ENCODE data around the gene TNS2. TPM values are rescaled to one million over a fixed set of nuclear protein-coding genes. Genes with fewer than 3 reads are reported as not detected.
A peak's percentile ranks its signal among the peaks of the same experiment; 100 is the strongest.

The TNS2 gene
- total RNA-seq, 4 donors from 2014 or later, result 10.8 to 82.0 (median 20.8) TPM

- Histone ChIP-seq H3K27me3 (no peaks in the 10 kb centered on the region), H3K4me3 (peak overlapping the region; percentile 39 to 86 (median 59)), H3K36me3 (peaks cover 0 to 14% (median 0%) of the 10 kb centered on the region in 3 donors), H3K9me3 (no peaks in the 10 kb centered on the region), H3K4me1 (peaks cover 27 to 59% (median 35%) of the 10 kb centered on the region in 3 donors), H3K27ac (peak overlapping the region; percentile 77 to 93 (median 87))
- 39 to 40% methylated on average over 9 of the region's 9 CpGs for WGBS, 2 donors
- TF ChIP-seq POLR2A (IDR thresholded peaks at IDR 0.05) (no peak), CTCF (IDR thresholded peaks at IDR 0.05) (no peak)
- intact Hi-C loops (cut with DNase I), result no loop called here
- DNase-seq, result no peak
Observed at GRCh38 chr12:53096759-53097158, 46.9 kb downstream of the TNS2 start.

- Histone ChIP-seq H3K9me3 (no peaks in the 10 kb centered on the region), H3K27me3 (no peaks in the 10 kb centered on the region), H3K36me3 (peaks cover 0 to 14% (median 0%) of the 10 kb centered on the region in 3 donors), H3K27ac (peak overlapping the region; percentile 77 to 93 (median 87)), H3K4me3 (peak overlapping the region; percentile 39 to 86 (median 59)), H3K4me1 (peaks cover 27 to 60% (median 35%) of the 10 kb centered on the region in 3 donors)
- TF ChIP-seq CTCF (IDR thresholded peaks at IDR 0.05) (no peak), POLR2A (IDR thresholded peaks at IDR 0.05) (no peak)
- intact Hi-C loops (cut with DNase I), result no loop called here
- no peak for DNase-seq
- WGBS, 2 donors, result 0 to 4% methylated on average over 5 to 9 of the region's 9 CpGs
Observed at GRCh38 chr12:53097207-53097563, 47.3 kb downstream of the TNS2 start.

GRCh38 chr12:53097564-53098353, 47.9 kb downstream of the TNS2 start, which contains the start of gene IGFBP6:
Gene IGFBP6 (plus strand): TSS chr12:53097667. CDS start chr12:53097718, 51 bp downstream.
- WGBS, 2 donors, result 0% methylated on average over 3 to 11 of the region's 51 CpGs
- peak in 5 of 6 experiments; percentile 3 to 46 (median 24) for TF ChIP-seq CTCF (IDR thresholded peaks at IDR 0.05)
- peak in 1 of 4 donors; percentile 38 for TF ChIP-seq POLR2A (IDR thresholded peaks at IDR 0.05)
- H3K4me3 ChIP-seq, result peak within 1 kb of the TSS; percentile 39 to 86 (median 59)
- H3K9me3 ChIP-seq, result no peaks in the 10 kb centered on the region
- H3K36me3 ChIP-seq, result peaks cover 0 to 14% (median 0%) of the 10 kb centered on the region in 3 donors
- H3K27ac ChIP-seq, result peak within 1 kb of the TSS; percentile 77 to 93 (median 87)
- no peak for DNase-seq
- intact Hi-C loops (cut with DNase I), result no loop called here
- peaks cover 27 to 66% (median 35%) of the 10 kb centered on the region in 3 donors for H3K4me1 ChIP-seq
- H3K27me3 ChIP-seq, result no peaks in the 10 kb centered on the region

GRCh38 chr12:53098354-53098981, 48.6 kb downstream of the TNS2 start:
- Histone ChIP-seq H3K4me3 (peak overlapping the region; percentile 39 to 86 (median 59)), H3K9me3 (no peaks in the 10 kb centered on the region), H3K4me1 (peaks cover 27 to 73% (median 38%) of the 10 kb centered on the region in 3 donors), H3K27ac (peak overlapping the region; percentile 77 to 93 (median 87)), H3K27me3 (no peaks in the 10 kb centered on the region), H3K36me3 (peaks cover 0 to 14% (median 0%) of the 10 kb centered on the region in 3 donors)
- WGBS, 2 donors, result 16 to 33% methylated on average over 12 to 13 of the region's 13 CpGs
- intact Hi-C loops (cut with DNase I), result no loop called here
- no peak for DNase-seq
- TF ChIP-seq CTCF (IDR thresholded peaks at IDR 0.05) (no peak), POLR2A (IDR thresholded peaks at IDR 0.05) (no peak)
